Epidermal melanocyte (primary cell): ENCODE results near the gene COLGALT1.
"Not testable (repeated sequence)": the region's sequence is repeated elsewhere in the genome, so short reads cannot be mapped to it uniquely, and the experiment has no call there.

Source experiments
- DNase-seq: peaks from one replicate; pipeline ENCODE4 v3.0.0; 2011; ENCODE audit warnings: low spot score; ENCODE audit not compliant: insufficient read length

The COLGALT1 gene

DNA sequence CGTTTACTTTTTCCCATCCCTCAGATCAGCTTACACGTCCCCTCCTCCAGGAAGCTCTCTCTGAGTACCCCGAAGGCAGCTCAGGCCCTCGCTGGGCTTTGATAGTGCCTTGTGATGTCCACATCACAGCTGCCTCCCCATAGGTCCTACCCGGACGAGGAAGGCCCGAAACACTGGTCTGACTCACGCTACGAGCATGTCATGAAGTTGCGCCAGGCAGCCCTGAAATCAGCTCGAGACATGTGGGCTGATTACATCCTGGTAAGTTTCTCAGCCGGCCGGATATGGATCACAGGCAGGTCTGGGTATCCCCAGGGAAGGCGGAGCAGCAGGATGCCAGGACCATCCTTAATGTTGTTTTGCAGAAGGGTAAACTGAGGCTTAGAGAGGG, 4.8 kb downstream of the COLGALT1 start:
- DNase-seq, result no peak

DNA sequence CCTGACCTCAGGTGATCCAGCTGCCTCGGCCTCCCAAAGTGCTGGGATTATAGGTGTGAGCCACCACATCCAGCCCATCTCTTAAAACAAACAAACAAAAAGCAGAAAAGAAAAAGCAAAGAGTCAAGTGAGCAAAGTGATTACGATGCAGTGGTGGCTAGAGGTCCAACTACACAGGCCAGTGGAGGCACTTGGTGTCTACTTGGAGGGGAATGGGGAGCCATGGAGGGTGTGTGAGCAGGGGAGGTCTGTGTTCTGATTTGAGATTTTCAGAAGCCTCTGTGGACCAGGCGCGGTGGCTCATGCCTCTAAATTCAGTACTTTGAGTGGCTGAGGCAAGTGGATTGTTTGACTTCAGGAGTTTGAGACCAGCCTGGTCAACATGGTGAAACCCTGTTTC, 6.6 kb downstream of the COLGALT1 start:
- no peak for DNase-seq

DNA sequence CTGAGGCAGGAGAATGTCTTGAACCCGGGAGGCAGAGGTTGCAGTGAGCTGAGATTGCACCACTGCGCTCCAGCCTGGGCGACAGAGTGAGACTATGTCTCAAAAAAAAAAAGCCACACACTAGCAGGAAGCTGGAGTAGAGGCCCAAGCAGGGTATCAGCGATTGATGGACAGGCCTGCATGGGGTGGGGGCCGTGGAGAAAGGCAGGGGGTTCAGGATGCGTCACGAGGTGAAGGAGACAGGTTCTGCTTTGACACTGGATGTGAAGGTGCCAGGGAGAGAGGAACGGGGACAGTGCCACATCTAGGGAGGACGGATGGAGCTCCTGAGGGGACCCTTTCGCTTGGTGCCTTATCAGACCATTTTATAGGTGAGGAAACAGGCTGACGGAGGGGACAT, 7.1 kb downstream of the COLGALT1 start:
- DNase-seq, result no peak

DNA sequence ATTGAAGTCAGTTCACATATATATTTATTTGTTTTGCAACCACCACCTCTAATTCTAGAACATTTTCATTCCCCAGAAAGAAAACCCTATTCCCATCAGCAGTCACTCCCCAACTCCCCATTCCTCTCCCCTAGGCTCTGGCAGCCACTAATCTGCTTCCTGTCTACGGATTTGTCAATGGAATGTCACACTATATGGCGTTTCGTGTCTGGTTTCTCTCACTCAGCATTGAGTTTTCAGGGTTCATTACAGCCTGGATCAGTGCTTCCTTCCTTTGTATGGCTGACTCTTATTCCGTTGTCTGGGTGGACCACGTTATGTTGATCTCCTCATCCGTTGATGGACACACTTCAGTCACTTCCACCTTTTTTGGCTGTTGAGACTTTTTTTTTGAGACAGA, 9.3 kb downstream of the COLGALT1 start:
- no peak for DNase-seq

- no peak for DNase-seq
These were observed 10.2 kb downstream of the COLGALT1 start for GRCh38 chr19:17565611-17566010.

DNA sequence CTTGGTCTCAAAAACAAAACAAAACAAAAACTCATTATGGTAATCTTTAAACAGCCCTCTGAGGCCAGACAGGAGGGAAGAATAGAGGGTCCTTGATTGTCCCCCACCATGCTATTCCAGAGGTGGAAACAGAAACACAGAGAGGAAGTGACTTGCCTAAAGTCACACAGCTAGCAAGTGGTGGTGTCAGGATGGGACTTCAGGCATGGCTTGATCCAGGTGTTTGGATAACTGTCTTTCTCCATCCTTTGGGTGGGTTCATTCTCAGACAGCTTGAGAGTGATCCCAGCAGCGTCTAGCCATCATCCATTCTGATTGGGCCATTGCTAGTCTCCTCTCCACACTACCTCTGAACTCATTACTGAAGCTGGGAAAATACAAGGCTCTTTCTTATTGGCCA, 12.5 kb downstream of the COLGALT1 start:
- DNase-seq, result no peak

DNA sequence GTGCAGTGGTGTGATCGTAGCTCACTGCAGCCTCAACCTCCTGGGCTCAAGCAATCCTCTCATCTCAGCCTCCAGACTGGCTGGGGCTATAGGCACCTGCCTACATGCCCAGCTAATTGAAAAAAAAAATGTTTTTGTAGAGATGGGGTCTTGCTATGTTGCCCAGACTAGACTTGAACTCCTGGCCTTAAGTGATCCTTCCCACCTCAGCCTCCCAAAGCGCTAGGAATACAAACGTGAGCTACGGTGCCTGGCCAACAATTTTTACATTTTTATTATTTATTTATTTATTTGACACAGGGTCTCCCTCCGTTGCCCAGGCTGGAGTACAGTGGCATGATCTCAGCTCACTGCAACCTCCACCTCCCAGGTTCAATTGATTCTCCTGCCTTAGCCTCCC, 14.8 kb downstream of the COLGALT1 start:
- not testable (repeated sequence) for DNase-seq

DNA sequence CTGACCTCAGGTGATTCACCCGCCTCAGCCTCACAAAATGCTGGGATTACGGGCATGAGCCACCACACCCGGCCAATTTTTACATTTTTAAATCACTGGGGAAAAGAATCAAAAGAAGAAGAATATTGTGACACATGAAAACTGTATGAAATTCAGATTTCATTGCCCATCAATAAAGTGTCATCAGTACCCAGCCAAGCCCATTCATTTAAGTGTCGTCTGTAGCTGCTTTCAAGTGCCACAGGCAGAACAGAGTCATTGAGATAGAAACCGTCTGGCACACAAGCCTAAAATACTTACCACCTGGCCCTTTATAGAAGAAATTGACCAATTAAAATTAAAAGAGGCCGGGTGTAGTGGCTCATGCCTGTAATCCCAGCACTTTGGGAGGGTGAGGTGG, 15.3 kb downstream of the COLGALT1 start:
- DNase-seq, result no peak

GRCh38 chr19:17572638-17573037, 17.2 kb downstream of the COLGALT1 start:
- no peak for DNase-seq

- no peak for DNase-seq
These were observed 20.7 kb downstream of the COLGALT1 start for GRCh38 chr19:17575871-17576757.

GRCh38 chr19:17576758-17577456, 21.5 kb downstream of the COLGALT1 start:
- DNase-seq, result no peak

DNA sequence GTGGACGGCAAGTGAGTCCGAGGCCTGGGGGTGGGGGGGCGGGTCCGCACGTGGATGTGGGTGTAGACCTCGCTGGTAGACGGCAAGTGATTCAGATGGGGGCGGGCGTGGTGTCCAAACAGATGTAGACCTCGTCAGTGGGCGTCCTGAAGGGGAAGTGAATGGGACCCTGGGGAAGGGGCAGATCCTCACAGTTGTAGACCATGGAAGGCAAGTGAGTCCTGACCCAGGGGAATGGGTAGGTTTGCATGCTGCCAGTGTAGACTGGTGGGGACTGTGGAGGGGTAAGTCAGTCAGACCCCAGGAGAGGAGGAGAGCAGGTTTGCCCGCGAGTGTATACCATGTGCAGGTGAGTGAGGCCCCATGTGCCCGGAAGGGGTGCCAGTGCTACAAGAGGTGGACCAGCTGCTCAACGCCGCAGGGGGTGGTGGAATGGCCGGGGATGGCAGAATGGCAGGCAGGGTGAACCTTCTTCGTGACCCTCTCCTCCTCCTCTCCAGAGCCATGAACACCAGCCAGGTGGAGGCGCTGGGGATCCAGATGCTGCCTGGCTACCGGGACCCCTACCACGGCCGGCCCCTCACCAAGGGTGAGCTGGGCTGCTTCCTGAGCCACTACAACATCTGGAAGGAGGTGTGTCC, 22.1 kb downstream of the COLGALT1 start:
- DNase-seq, result no peak

GRCh38 chr19:17579661-17580244, 24.3 kb downstream of the COLGALT1 start:
- no peak for DNase-seq

DNA sequence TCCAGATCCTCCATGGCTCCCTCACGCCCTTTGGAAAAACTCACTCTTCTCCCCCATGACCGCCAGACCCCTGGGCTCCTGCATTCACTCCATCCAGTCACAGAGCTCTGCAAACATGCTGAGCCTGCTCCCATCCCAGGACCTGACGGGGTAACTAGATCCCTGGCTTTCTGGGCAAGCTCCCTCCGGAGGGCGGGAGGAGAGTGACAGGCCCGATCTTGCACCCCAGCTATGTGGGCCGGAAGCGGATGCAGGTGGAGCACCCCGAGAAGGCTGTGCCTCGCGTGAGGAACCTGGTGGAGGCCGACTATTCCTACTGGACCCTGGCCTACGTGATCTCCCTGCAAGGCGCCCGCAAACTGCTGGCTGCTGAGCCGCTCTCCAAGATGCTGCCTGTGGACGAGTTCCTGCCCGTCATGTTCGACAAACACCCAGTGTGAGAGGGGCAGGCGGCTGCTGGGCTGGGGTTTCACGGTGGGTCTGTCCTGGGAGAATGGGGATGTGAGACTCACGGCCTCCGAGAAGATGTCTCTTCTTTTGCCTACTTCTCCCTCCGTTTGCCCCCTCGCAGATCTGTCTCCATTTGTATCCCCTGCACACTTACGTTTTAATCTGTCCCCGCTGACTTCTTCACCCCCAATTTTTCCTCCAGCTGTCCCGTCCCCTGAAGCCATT, 25.2 kb downstream of the COLGALT1 start:
- DNase-seq, result no peak

DNA sequence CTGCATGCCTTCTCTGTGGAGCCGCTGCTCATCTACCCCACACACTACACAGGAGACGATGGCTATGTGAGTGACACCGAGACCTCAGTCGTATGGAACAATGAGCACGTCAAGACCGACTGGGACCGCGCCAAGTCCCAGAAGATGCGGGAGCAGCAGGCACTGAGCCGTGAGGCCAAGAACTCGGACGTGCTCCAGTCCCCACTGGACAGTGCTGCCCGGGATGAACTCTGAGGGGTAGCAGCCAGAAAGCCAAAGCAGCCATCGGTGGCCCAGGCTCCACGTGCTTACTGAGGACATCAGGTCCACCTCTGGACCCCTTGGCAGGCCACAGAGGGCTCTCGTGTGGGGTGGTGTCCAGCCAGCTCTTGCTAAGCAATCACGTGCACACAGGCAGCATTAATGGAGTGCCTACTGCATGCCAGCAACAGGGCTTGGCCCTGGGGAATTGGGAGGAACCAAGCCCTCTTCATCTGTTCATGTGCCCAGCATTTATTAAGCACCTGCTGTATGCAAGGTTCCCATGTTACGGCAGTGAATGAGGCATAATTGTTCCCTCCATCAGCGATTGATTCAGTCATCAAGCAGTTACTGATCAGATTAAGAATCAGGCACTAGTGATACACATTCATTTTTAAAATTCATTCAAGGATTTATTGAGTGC, 25.9 kb downstream of the COLGALT1 start:
- DNase-seq, result no peak

DNA sequence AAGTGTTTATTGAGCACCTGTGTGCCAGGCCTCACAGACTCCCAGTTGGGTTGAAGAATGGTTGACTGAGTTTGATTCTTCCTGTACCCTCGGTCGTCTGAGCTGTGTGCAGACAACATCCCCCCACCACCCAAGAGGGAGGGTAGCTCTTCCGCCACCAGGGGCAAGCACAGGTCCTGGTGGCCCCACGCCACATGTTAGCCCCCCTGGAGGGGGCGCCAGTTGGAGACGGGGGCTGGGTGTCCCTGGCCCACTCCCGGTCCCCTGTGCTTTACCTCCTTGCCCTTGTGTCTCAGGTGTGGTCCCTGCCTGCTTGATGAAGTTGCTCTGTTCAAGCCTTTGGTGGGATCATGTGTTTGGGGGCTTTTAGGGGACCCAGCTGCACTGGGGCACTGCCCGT, 27.2 kb downstream of the COLGALT1 start:
- no peak for DNase-seq

DNA sequence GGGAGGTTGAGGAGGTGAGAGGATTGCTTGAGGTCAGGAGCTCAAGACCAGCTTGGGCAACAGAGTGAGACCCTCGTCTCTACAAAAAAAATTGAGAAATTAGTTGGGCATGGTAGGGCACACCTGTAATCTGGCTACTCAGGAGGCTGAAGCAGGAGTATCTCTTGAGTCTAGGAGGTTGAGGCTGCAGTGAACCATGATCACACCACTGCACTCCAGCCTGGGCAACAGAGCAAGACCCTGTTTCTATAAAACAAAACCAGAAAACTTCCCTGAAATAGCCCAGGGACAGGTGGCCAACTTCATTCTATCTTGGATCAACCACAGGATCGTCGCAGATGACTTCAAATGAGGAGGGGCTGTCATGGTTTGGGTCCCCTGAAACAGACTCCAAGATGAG, 28.7 kb downstream of the COLGALT1 start:
- DNase-seq, result no peak

- DNase-seq, result not testable (repeated sequence)
These were observed 29.9 kb downstream of the COLGALT1 start for GRCh38 chr19:17585395-17585794.

DNA sequence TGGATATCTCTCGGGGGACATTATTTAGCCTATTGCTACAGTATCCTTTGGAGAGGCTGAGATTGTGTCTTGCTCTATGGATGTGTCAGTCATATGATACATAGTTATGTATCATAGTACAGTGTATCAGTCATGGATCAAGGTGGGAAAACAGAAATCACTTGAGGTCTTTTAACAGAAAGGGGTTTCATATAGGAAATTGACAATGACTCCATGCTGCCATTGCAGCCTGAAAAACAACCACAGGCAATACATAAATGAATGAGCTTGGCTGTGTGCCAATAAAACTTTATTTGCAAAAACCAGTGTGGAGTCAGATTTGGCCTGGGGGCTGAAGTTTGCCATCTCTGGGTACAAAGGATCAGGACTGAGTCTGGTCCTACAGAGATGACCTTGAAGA, 35.4 kb downstream of the COLGALT1 start:
- no peak for DNase-seq

- DNase-seq, result not testable (repeated sequence)
These were observed 38.8 kb downstream of the COLGALT1 start for GRCh38 chr19:17594296-17594695.

DNA sequence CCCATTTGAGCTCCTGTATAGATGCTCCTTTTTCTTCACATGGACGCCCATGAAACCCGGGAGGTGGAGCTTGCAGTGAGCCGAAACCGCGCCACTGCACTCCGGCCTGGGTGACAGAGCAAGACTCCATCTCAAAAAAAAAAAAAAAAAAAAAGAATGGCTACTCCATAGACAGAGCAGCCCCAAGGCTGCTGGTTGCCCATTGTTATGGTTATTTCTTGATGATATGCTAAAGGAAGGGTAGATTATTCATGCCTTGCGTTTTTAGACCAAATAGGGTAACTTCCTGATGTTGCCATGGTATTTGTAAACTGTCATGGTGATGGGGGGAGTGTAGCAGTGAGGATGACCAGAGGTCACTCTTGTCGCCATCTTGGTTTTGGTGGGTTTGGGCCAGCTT, 42.6 kb downstream of the COLGALT1 start:
- not testable (repeated sequence) for DNase-seq
